ENCODE measurements around the gene TERF2IP. TPM values are rescaled to one million over a fixed set of nuclear protein-coding genes. Genes with fewer than 3 reads are reported as not detected.

TERF2IP gene
- polyA plus RNA-seq, 3 donors = 39.7 to 64.1 (median 47.9) TPM

GRCh38 chr16:75667503-75667902 is 19.9 kb downstream of the TERF2IP start:
- no peak for DNase-seq
- Histone ChIP-seq H3K9me3 (replicated peaks in 1 of 2; ENCODE audit: control insufficient read depth in 1 of 2, insufficient read depth in 1 of 2, low read length in 2 of 2) (no peaks in the 10 kb centered on the region), H3K27me3 (ENCODE audit: control insufficient read depth in 2 of 2, insufficient read depth in 2 of 2, low read length in 2 of 2) (no peaks in the 10 kb centered on the region), H3K4me2 (replicated peaks; ENCODE audit: extremely low read depth, low read length, poor library complexity, severe bottlenecking) (no peak overlapping the region), H3K36me3 (replicated peaks in 1 of 2; ENCODE audit: control insufficient read depth in 1 of 2, insufficient read depth in 2 of 2, low read length in 2 of 2) (no peaks in the 10 kb centered on the region), H3K4me3 (replicated peaks in 1 of 3; ENCODE audit: low read depth in 2 of 3, low read length in 3 of 3) (no peak overlapping the region), H4K20me1 (ENCODE audit: insufficient read depth, low read length) (no peaks in the 10 kb centered on the region), H2AFZ (ENCODE audit: insufficient read depth, low read depth, low read length, poor library complexity, severe bottlenecking) (no peak overlapping the region), H3K27ac (ENCODE audit: low read depth in 1 of 2, low read length in 2 of 2) (no peak overlapping the region), H3K9ac (ENCODE audit: insufficient read depth, low read length, poor library complexity, severe bottlenecking) (no peak overlapping the region), H3K79me2 (ENCODE audit: insufficient read depth, low read length) (no peaks in the 10 kb centered on the region), H3K4me1 (ENCODE audit: control insufficient read depth in 1 of 2, insufficient read depth in 2 of 2, low read length in 2 of 2) (no peaks in the 10 kb centered on the region)
- Mint-ChIP-seq H3K9me3 (peaks cover 0 to 6% (median 0%) of the 10 kb centered on the region in 7 donors), H3K27ac (no peak overlapping the region), H3K4me3 (no peak overlapping the region), H3K27me3 (ENCODE audit: low read depth in 3 of 3) (peaks cover 0 to 1% (median 0%) of the 10 kb centered on the region in 3 donors), H3K36me3 (no peaks in the 10 kb centered on the region), H3K4me1 (no peaks in the 10 kb centered on the region)
- intact Hi-C loops (cut with micrococcal nuclease) = no loop called here
- TF ChIP-seq, protein P1, sequence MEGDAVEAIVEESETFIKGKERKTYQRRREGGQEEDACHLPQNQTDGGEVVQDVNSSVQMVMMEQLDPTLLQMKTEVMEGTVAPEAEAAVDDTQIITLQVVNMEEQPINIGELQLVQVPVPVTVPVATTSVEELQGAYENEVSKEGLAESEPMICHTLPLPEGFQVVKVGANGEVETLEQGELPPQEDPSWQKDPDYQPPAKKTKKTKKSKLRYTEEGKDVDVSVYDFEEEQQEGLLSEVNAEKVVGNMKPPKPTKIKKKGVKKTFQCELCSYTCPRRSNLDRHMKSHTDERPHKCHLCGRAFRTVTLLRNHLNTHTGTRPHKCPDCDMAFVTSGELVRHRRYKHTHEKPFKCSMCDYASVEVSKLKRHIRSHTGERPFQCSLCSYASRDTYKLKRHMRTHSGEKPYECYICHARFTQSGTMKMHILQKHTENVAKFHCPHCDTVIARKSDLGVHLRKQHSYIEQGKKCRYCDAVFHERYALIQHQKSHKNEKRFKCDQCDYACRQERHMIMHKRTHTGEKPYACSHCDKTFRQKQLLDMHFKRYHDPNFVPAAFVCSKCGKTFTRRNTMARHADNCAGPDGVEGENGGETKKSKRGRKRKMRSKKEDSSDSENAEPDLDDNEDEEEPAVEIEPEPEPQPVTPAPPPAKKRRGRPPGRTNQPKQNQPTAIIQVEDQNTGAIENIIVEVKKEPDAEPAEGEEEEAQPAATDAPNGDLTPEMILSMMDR (IDR thresholded peaks at IDR 0.05) = no peak

DNA sequence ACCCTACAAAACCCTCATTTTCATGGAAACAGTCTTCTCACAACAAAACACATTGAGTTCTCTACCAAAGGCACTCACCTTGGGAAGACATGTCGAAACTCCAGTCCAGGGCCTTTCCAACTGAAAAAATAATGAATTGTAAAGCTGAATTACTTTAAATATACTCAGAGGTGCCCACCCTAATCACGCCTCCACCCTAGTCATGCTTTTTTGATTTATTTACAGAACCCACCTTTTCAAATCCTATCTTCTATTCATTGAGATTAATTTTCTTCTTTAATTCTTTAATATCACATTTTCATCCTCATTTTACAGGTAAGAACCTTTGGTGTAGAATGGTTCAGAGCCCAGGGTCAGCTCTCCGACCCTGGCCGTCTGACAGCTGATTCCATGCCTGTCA is 29.3 kb downstream of the TERF2IP start, which contains the start of gene CPHXL2:
CPHXL2 (minus strand) TSS at position 101 of the 400 bp plus-strand sequence; CDS start at position 91, 10 bp downstream.
- Mint-ChIP-seq H3K27ac (no peak within 1 kb of the TSS), H3K9me3 (peaks cover 0 to 5% (median under 1%) of the 10 kb centered on the region in 7 donors), H3K27me3 (ENCODE audit: low read depth in 3 of 3) (peaks cover 0 to 2% (median 0%) of the 10 kb centered on the region in 3 donors), H3K4me3 (no peak within 1 kb of the TSS), H3K36me3 (no peaks in the 10 kb centered on the region), H3K4me1 (peaks cover 2% of the 10 kb centered on the region)
- no peaks in the 10 kb centered on the region for H4K20me1 ChIP-seq (ENCODE audit: insufficient read depth, low read length)
- H3K4me2 ChIP-seq (replicated peaks; ENCODE audit: extremely low read depth, low read length, poor library complexity, severe bottlenecking) = no peak within 1 kb of the TSS
- H3K9me3 ChIP-seq (replicated peaks in 1 of 2; ENCODE audit: control insufficient read depth in 1 of 2, insufficient read depth in 1 of 2, low read length in 2 of 2) = no peaks in the 10 kb centered on the region
- no peaks in the 10 kb centered on the region for H3K36me3 ChIP-seq (replicated peaks in 1 of 2; ENCODE audit: control insufficient read depth in 1 of 2, insufficient read depth in 2 of 2, low read length in 2 of 2)
- intact Hi-C loops (cut with micrococcal nuclease) = no loop called here
- no peak within 1 kb of the TSS for H3K27ac ChIP-seq (ENCODE audit: low read depth in 1 of 2, low read length in 2 of 2)
- no peaks in the 10 kb centered on the region for H3K27me3 ChIP-seq (ENCODE audit: control insufficient read depth in 2 of 2, insufficient read depth in 2 of 2, low read length in 2 of 2)
- no peaks in the 10 kb centered on the region for H3K79me2 ChIP-seq (ENCODE audit: insufficient read depth, low read length)
- no peak within 1 kb of the TSS for H2AFZ ChIP-seq (ENCODE audit: insufficient read depth, low read depth, low read length, poor library complexity, severe bottlenecking)
- H3K4me3 ChIP-seq (replicated peaks in 1 of 3; ENCODE audit: low read depth in 2 of 3, low read length in 3 of 3) = no peak within 1 kb of the TSS
- H3K9ac ChIP-seq (ENCODE audit: insufficient read depth, low read length, poor library complexity, severe bottlenecking) = no peak within 1 kb of the TSS
- TF ChIP-seq, protein P1 (IDR thresholded peaks at IDR 0.05) = no peak
- H3K4me1 ChIP-seq (ENCODE audit: control insufficient read depth in 1 of 2, insufficient read depth in 2 of 2, low read length in 2 of 2) = no peaks in the 10 kb centered on the region
- no peak for DNase-seq
- 100% methylated on average over 2 of the region's 4 CpGs for WGBS (ENCODE audit: insufficient coverage)
